Epithelial cell of proximal tubule (primary cell): Measurements from ENCODE around the gene RPP25L. TPM values are rescaled to one million over a fixed set of nuclear protein-coding genes. Genes with fewer than 3 reads are reported as not detected.
"Not testable (repeated sequence)": the region's sequence is repeated elsewhere in the genome, so short reads cannot be mapped to it uniquely, and the experiment has no call there.

Experiments used
- DNase-seq: peaks from one replicate; pipeline ENCODE4 v3.0.0-alpha.2; 2011; ENCODE audit warnings: low read depth
- H3K4me3 ChIP-seq: 2 replicates; pipeline ENCODE4 v1.5.1; 2011; ENCODE audit warnings: low read depth, mild to moderate bottlenecking, low read length
- CTCF ChIP-seq: conservative IDR thresholded peaks from 2 replicates; pipeline ENCODE4 v1.5.1; 2012; ENCODE audit warnings: low read depth, mild to moderate bottlenecking, low read length
- total RNA-seq: library from RNA; depleted of rRNA; stranded (reverse); fragments of >200 nt; gene quantifications from 2 replicates; pipeline ENCODE4 v1.2.3, GENCODE V29; 2015

RPP25L gene
- total RNA-seq, 1 donor from 2014 or later: 31.5 TPM

- TF ChIP-seq CTCF: no peak
- H3K4me3 ChIP-seq: peak overlapping the region; percentile 70
- DNase-seq: no peak
Measured at GRCh38 chr9:34647651-34648050, 35.8 kb upstream of the RPP25L start.

GRCh38 chr9:34647084-34647403, 35.1 kb upstream of the RPP25L start:
- no peak for TF ChIP-seq CTCF
- no peak for DNase-seq
- peak overlapping the region; percentile 70 for H3K4me3 ChIP-seq

GRCh38 chr9:34646211-34647083, 34.5 kb upstream of the RPP25L start, which contains the start of gene GALT:
Gene GALT, plus strand, starts transcription at chr9:34646675. Its CDS starts 30 bp downstream, at chr9:34646705.
- H3K4me3 ChIP-seq: peak within 1 kb of the TSS; percentile 70
- no peak for DNase-seq
- TF ChIP-seq CTCF: peak; percentile 54

- TF ChIP-seq CTCF: no peak
- no peak for DNase-seq
- H3K4me3 ChIP-seq: no peak overlapping the region
Measured at GRCh38 chr9:34644766-34645314, 32.9 kb upstream of the RPP25L start.

GRCh38 chr9:34642679-34643078, 30.8 kb upstream of the RPP25L start:
- no peak for DNase-seq
- H3K4me3 ChIP-seq: no peak overlapping the region
- TF ChIP-seq CTCF: no peak

- H3K4me3 ChIP-seq, DNase-seq: not testable (repeated sequence)
Measured at GRCh38 chr9:34639322-34639721, 27.4 kb upstream of the RPP25L start.

- no peak for TF ChIP-seq CTCF
- peak overlapping the region; percentile 83 for H3K4me3 ChIP-seq
- no peak for DNase-seq
Measured at GRCh38 chr9:34638138-34638445, 26.2 kb upstream of the RPP25L start.
